Measurements from ENCODE around the gene ARAP2. TPM values are rescaled to one million over a fixed set of nuclear protein-coding genes. Genes with fewer than 3 reads are reported as not detected.

Gene ARAP2
- total RNA-seq, 1 experiment from 2014 or later, result 13.6 TPM

DNA sequence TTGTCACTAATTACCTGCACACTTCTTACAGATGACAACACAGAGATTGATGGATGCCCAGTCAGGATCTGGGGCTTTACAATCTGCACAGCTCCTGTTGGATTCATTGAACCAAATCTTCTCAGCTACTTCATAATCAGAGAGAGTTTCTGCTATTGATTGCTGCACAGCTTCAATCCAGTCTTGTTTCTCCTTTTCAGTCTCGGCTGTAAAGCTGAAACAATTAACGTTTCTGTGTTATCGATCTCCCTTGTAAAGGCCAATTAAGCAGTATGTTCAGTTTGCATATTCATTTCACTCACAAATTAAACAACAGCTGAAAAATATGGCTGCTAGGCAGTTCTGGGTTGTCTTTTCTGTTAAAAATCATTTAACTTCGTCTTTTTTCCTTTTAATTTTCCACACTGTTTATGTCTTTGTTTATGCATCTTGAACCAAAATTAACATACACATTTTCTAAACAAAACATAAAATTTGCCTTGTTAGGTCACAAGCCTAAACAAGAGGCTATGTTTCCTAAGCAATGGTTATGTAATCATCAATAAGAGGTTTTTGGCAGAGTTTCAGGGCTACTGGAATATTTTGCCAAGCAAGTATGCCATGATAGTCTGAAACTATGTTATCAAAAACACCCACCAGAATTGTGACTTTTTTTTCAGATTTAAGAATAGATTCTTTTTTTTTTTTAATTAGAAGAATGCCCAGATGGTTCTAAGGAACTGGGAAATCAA is 79.2 kb downstream of the ARAP2 start:
- ATAC-seq (no peak), DNase-seq (ENCODE audit: low read depth, low spot score) (no peak)
- H3K9me2 ChIP-seq (ENCODE audit: insufficient read depth), result no peaks in the 10 kb centered on the region
- ChIA-PET CTCF (no interaction called here), POLR2A (no interaction called here), RAD21 (ENCODE audit: low non-redundant PET in 1 of 2, low total read pairs in 2 of 2, uncharacterized antibody in 2 of 2, unreplicated experiment in 2 of 2) (no interaction called here)
- BruUV-seq (replicated peaks), result no TSS peak
- TF ChIP-seq ELF1 (IDR thresholded peaks at IDR 0.05; ENCODE audit: borderline replicate concordance, low read depth) (no peak), TCF7L2 (IDR thresholded peaks at IDR 0.05; ENCODE audit: borderline replicate concordance, extremely low read depth, insufficient read depth, insufficient read length) (no peak), POLR2A (IDR thresholded peaks at IDR 0.05; ENCODE audit: borderline replicate concordance, extremely low read depth, insufficient read depth, insufficient read length) (no peak), POLR2AphosphoS5 (IDR thresholded peaks at IDR 0.05; ENCODE audit: low read depth, low read length) (no peak)
- H3K79me2 ChIP-seq (ENCODE audit: insufficient read depth, low read length), result no peaks in the 10 kb centered on the region
- no peak overlapping the region for H2AFZ ChIP-seq (ENCODE audit: low read depth, low read length, poor library complexity, severe bottlenecking)
- H3K4me2 ChIP-seq (ENCODE audit: low read length), result no peak overlapping the region
- no peak overlapping the region for H3K27ac ChIP-seq (ENCODE audit: low read depth, low read length)
- no peaks in the 10 kb centered on the region for H4K20me1 ChIP-seq (ENCODE audit: insufficient read depth)
- no peaks in the 10 kb centered on the region for H3K36me3 ChIP-seq (ENCODE audit: control insufficient read depth in 1 of 2, insufficient read depth in 2 of 2, low read length in 2 of 2)
- H3K4me1 ChIP-seq (ENCODE audit: control insufficient read depth in 1 of 2, insufficient read depth in 2 of 2, low read length in 2 of 2), result no peaks in the 10 kb centered on the region
- no peak overlapping the region for H3K9ac ChIP-seq (ENCODE audit: low read length)
- no peak overlapping the region for H3K4me3 ChIP-seq (replicated peaks in 1 of 2; ENCODE audit: low read depth in 1 of 2, low read length in 2 of 2)
- H3K9me3 ChIP-seq (ENCODE audit: control insufficient read depth in 1 of 2, insufficient read depth in 1 of 2, low read depth in 1 of 2, low read length in 2 of 2), result no peaks in the 10 kb centered on the region
- H3K27me3 ChIP-seq (ENCODE audit: insufficient read depth, low read length), result no peaks in the 10 kb centered on the region
- intact Hi-C loops (cut with micrococcal nuclease), result no loop called here

DNA sequence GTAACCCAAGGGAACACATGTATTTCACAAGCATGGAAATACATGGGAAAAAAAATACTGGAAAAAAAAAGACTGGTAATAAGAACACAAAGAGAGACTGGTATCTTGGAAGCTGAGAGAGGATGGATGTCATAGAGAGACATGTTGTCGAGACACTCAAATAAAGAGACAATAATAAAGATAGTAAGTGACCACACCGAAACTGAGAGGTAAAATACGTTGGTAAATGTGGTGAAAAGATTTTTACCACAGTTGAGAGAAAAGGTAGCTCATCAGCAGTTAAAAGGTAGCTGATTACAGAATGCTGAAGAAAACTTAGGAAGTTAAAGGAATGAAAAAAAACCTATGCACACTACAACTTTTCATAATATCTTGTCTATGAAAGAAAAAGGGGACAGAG is 81.1 kb downstream of the ARAP2 start:
- RAD21 ChIA-PET (ENCODE audit: low non-redundant PET in 1 of 2, low total read pairs in 2 of 2, uncharacterized antibody in 2 of 2, unreplicated experiment in 2 of 2), result no interaction called here
- H3K4me1 ChIP-seq (ENCODE audit: control insufficient read depth in 1 of 2, insufficient read depth in 2 of 2, low read length in 2 of 2), result no peaks in the 10 kb centered on the region
- TF ChIP-seq CBX3 (IDR thresholded peaks at IDR 0.05; ENCODE audit: low read depth), result no peak
- no peak for TF ChIP-seq ZFX (IDR thresholded peaks at IDR 0.05)
- TF ChIP-seq, protein P1, sequence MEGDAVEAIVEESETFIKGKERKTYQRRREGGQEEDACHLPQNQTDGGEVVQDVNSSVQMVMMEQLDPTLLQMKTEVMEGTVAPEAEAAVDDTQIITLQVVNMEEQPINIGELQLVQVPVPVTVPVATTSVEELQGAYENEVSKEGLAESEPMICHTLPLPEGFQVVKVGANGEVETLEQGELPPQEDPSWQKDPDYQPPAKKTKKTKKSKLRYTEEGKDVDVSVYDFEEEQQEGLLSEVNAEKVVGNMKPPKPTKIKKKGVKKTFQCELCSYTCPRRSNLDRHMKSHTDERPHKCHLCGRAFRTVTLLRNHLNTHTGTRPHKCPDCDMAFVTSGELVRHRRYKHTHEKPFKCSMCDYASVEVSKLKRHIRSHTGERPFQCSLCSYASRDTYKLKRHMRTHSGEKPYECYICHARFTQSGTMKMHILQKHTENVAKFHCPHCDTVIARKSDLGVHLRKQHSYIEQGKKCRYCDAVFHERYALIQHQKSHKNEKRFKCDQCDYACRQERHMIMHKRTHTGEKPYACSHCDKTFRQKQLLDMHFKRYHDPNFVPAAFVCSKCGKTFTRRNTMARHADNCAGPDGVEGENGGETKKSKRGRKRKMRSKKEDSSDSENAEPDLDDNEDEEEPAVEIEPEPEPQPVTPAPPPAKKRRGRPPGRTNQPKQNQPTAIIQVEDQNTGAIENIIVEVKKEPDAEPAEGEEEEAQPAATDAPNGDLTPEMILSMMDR (IDR thresholded peaks at IDR 0.05 in 2 of 3, conservative IDR thresholded peaks at IDR 0.05 in 1 of 3; ENCODE audit: borderline replicate concordance in 1 of 3, insufficient read depth in 1 of 3, low read depth in 2 of 3, low read length in 2 of 3), result no peak
- no peak for TF ChIP-seq EZH2phosphoT487 (IDR thresholded peaks at IDR 0.05; ENCODE audit: borderline replicate concordance)
- TF ChIP-seq ELF1 (IDR thresholded peaks at IDR 0.05; ENCODE audit: borderline replicate concordance, low read depth), result no peak
- TF ChIP-seq EGR1 (IDR thresholded peaks at IDR 0.05; ENCODE audit: low read depth), result no peak
- TF ChIP-seq, protein P2, sequence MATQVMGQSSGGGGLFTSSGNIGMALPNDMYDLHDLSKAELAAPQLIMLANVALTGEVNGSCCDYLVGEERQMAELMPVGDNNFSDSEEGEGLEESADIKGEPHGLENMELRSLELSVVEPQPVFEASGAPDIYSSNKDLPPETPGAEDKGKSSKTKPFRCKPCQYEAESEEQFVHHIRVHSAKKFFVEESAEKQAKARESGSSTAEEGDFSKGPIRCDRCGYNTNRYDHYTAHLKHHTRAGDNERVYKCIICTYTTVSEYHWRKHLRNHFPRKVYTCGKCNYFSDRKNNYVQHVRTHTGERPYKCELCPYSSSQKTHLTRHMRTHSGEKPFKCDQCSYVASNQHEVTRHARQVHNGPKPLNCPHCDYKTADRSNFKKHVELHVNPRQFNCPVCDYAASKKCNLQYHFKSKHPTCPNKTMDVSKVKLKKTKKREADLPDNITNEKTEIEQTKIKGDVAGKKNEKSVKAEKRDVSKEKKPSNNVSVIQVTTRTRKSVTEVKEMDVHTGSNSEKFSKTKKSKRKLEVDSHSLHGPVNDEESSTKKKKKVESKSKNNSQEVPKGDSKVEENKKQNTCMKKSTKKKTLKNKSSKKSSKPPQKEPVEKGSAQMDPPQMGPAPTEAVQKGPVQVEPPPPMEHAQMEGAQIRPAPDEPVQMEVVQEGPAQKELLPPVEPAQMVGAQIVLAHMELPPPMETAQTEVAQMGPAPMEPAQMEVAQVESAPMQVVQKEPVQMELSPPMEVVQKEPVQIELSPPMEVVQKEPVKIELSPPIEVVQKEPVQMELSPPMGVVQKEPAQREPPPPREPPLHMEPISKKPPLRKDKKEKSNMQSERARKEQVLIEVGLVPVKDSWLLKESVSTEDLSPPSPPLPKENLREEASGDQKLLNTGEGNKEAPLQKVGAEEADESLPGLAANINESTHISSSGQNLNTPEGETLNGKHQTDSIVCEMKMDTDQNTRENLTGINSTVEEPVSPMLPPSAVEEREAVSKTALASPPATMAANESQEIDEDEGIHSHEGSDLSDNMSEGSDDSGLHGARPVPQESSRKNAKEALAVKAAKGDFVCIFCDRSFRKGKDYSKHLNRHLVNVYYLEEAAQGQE (IDR thresholded peaks at IDR 0.05; ENCODE audit: low read depth), result no peak
- TF ChIP-seq ZNF274 (IDR thresholded peaks at IDR 0.05; ENCODE audit: low read depth, low read length), result no peak
- TF ChIP-seq, protein P3, sequence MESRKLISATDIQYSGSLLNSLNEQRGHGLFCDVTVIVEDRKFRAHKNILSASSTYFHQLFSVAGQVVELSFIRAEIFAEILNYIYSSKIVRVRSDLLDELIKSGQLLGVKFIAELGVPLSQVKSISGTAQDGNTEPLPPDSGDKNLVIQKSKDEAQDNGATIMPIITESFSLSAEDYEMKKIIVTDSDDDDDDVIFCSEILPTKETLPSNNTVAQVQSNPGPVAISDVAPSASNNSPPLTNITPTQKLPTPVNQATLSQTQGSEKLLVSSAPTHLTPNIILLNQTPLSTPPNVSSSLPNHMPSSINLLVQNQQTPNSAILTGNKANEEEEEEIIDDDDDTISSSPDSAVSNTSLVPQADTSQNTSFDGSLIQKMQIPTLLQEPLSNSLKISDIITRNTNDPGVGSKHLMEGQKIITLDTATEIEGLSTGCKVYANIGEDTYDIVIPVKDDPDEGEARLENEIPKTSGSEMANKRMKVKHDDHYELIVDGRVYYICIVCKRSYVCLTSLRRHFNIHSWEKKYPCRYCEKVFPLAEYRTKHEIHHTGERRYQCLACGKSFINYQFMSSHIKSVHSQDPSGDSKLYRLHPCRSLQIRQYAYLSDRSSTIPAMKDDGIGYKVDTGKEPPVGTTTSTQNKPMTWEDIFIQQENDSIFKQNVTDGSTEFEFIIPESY (IDR thresholded peaks at IDR 0.05; ENCODE audit: extremely low read depth, insufficient replicate concordance, low read length), result no peak

More for the DNA sequence above, 81.1 kb downstream of the ARAP2 start:
- no peaks in the 10 kb centered on the region for H3K27me3 ChIP-seq (ENCODE audit: insufficient read depth, low read length)
- ChIA-PET CTCF (no interaction called here), POLR2A (no interaction called here)
- H3K9me2 ChIP-seq (ENCODE audit: insufficient read depth), result no peaks in the 10 kb centered on the region
- no peaks in the 10 kb centered on the region for H3K79me2 ChIP-seq (ENCODE audit: insufficient read depth, low read length)
- DNase-seq (ENCODE audit: low read depth, low spot score) (no peak), ATAC-seq (no peak)
- no peak overlapping the region for H3K9ac ChIP-seq (ENCODE audit: low read length)
- H2AFZ ChIP-seq (ENCODE audit: low read depth, low read length, poor library complexity, severe bottlenecking), result no peak overlapping the region
- no peaks in the 10 kb centered on the region for H3K36me3 ChIP-seq (ENCODE audit: control insufficient read depth in 1 of 2, insufficient read depth in 2 of 2, low read length in 2 of 2)
- no peak overlapping the region for H3K4me2 ChIP-seq (ENCODE audit: low read length)
- BruUV-seq (replicated peaks), result no TSS peak
- no peak overlapping the region for H3K27ac ChIP-seq (ENCODE audit: low read depth, low read length)
- intact Hi-C loops (cut with micrococcal nuclease), result no loop called here
- no peak overlapping the region for H3K4me3 ChIP-seq (replicated peaks in 1 of 2; ENCODE audit: low read depth in 1 of 2, low read length in 2 of 2)
- no peaks in the 10 kb centered on the region for H4K20me1 ChIP-seq (ENCODE audit: insufficient read depth)
- no peaks in the 10 kb centered on the region for H3K9me3 ChIP-seq (ENCODE audit: control insufficient read depth in 1 of 2, insufficient read depth in 1 of 2, low read depth in 1 of 2, low read length in 2 of 2)

Data from HCT116 (cell line).